ENCODE results near the gene LPP.

Gene LPP

GRCh38 chr3:188868803-188869202, 714.8 kb downstream of the LPP start:
- no peak for DNase-seq

- no peak for DNase-seq
Observed at GRCh38 chr3:188869628-188870027, 715.7 kb downstream of the LPP start.

GRCh38 chr3:188870431-188870830, 716.5 kb downstream of the LPP start:
- DNase-seq, result no peak

- no peak for DNase-seq
Observed at GRCh38 chr3:188874576-188874975, 720.6 kb downstream of the LPP start.

- DNase-seq, result no peak
Observed at GRCh38 chr3:188875413-188875812, 721.5 kb downstream of the LPP start.

GRCh38 chr3:188876370-188876769, 722.4 kb downstream of the LPP start:
- no peak for DNase-seq

- no peak for DNase-seq
Observed at GRCh38 chr3:188877381-188877780, 723.4 kb downstream of the LPP start.

GRCh38 chr3:188878076-188878475, 724.1 kb downstream of the LPP start:
- no peak for DNase-seq

GRCh38 chr3:188881954-188882641, 728.1 kb downstream of the LPP start:
- no peak for DNase-seq

- no peak for DNase-seq
Observed at GRCh38 chr3:188884299-188885043, 730.5 kb downstream of the LPP start.

GRCh38 chr3:188888321-188889053, 734.5 kb downstream of the LPP start:
- no peak for DNase-seq

- DNase-seq, result no peak
Observed at GRCh38 chr3:188889054-188889491, 735.1 kb downstream of the LPP start.

GRCh38 chr3:188890572-188891270, 736.8 kb downstream of the LPP start:
- DNase-seq, result peak; percentile 22

GRCh38 chr3:188899881-188900280, 745.9 kb downstream of the LPP start:
- DNase-seq, result no peak

GRCh38 chr3:188900421-188900951, 746.5 kb downstream of the LPP start:
- peak; percentile 75 for DNase-seq

GRCh38 chr3:188901126-188901525, 747.2 kb downstream of the LPP start:
- DNase-seq, result peak; percentile 70

- no peak for DNase-seq
Observed at GRCh38 chr3:188901671-188902287, 747.8 kb downstream of the LPP start.

- peak; percentile 55 for DNase-seq
Observed at GRCh38 chr3:188904670-188905069, 750.7 kb downstream of the LPP start.

GRCh38 chr3:188905547-188905946, 751.6 kb downstream of the LPP start:
- DNase-seq, result peak; percentile 86

GRCh38 chr3:188906236-188906635, 752.3 kb downstream of the LPP start:
- DNase-seq, result no peak

GRCh38 chr3:188908002-188908850, 754.3 kb downstream of the LPP start:
- DNase-seq, result no peak
